ENCODE results near the gene TMUB1.

The TMUB1 gene

GRCh38 chr7:151103973-151104372, 20.7 kb upstream of the TMUB1 start:
- no peak overlapping the region for H3K9ac ChIP-seq (ENCODE audit: low read length)
- no peak overlapping the region for H3K18ac ChIP-seq (ENCODE audit: low read length)
- H2BK5ac ChIP-seq (ENCODE audit: low read depth, low read length, poor library complexity): no peak overlapping the region
- H3K4me2 ChIP-seq (ENCODE audit: low read length): no peak overlapping the region
- DNase-seq: no peak
- no peak overlapping the region for H2AK5ac ChIP-seq (ENCODE audit: low read length)
- no peaks in the 10 kb centered on the region for H3K4me1 ChIP-seq (ENCODE audit: control insufficient read depth in 1 of 2, insufficient read depth in 2 of 2, low read length in 2 of 2)
- H4K91ac ChIP-seq (ENCODE audit: low read depth, low read length): no peak overlapping the region
- H2BK12ac ChIP-seq (ENCODE audit: low read length): no peak overlapping the region
- no peak overlapping the region for H3K27ac ChIP-seq (ENCODE audit: low read depth, low read length)
- H2AFZ ChIP-seq (ENCODE audit: insufficient read depth, low read length, poor library complexity): no peak overlapping the region
- no peaks in the 10 kb centered on the region for H3K79me1 ChIP-seq (ENCODE audit: low read length)
- no peaks in the 10 kb centered on the region for H3K27me3 ChIP-seq (ENCODE audit: insufficient read depth, low read length)
- no peak overlapping the region for H3K4ac ChIP-seq (ENCODE audit: low read depth, low read length)
- no peak overlapping the region for H4K12ac ChIP-seq (ENCODE audit: low read depth, low read length)
- no CpG with 5 or more reads among the region's 12 CpGs for WGBS (ENCODE audit: extremely low coverage, insufficient coverage, insufficient read length)
- H3K36me3 ChIP-seq (ENCODE audit: control insufficient read depth in 1 of 2, insufficient read depth in 2 of 2, low read length in 2 of 2): peaks cover 9 to 12% of the 10 kb centered on the region in 2 experiments
- no peak overlapping the region for H2BK120ac ChIP-seq (ENCODE audit: insufficient read depth, low read length, poor library complexity)
- no peak overlapping the region for H3K14ac ChIP-seq (ENCODE audit: low read length)
- no peak overlapping the region for H3K4me3 ChIP-seq (ENCODE audit: low read depth, low read length)
- H3K79me2 ChIP-seq (ENCODE audit: control insufficient read depth, insufficient read depth, low read length, poor library complexity): peaks cover 5% of the 10 kb centered on the region
- no peak overlapping the region for H3K23ac ChIP-seq (ENCODE audit: low read length)
- no peaks in the 10 kb centered on the region for H3K9me3 ChIP-seq (ENCODE audit: insufficient read depth, low read depth, low read length)
- H4K8ac ChIP-seq (ENCODE audit: low read depth, low read length): no peak overlapping the region

- H4K12ac ChIP-seq (ENCODE audit: low read depth, low read length): no peak overlapping the region
- no peak overlapping the region for H3K4me3 ChIP-seq (ENCODE audit: low read depth, low read length)
- no peak overlapping the region for H3K4ac ChIP-seq (ENCODE audit: low read depth, low read length)
- WGBS (ENCODE audit: extremely low coverage, insufficient coverage, insufficient read length): no CpG with 5 or more reads among the region's 3 CpGs
- peaks cover 9 to 12% of the 10 kb centered on the region in 2 experiments for H3K36me3 ChIP-seq (ENCODE audit: control insufficient read depth in 1 of 2, insufficient read depth in 2 of 2, low read length in 2 of 2)
- H4K8ac ChIP-seq (ENCODE audit: low read depth, low read length): no peak overlapping the region
- H3K4me2 ChIP-seq (ENCODE audit: low read length): no peak overlapping the region
- no peaks in the 10 kb centered on the region for H3K27me3 ChIP-seq (ENCODE audit: insufficient read depth, low read length)
- H2AK5ac ChIP-seq (ENCODE audit: low read length): no peak overlapping the region
- H4K91ac ChIP-seq (ENCODE audit: low read depth, low read length): no peak overlapping the region
- no peaks in the 10 kb centered on the region for H3K79me1 ChIP-seq (ENCODE audit: low read length)
- H3K18ac ChIP-seq (ENCODE audit: low read length): no peak overlapping the region
- no peaks in the 10 kb centered on the region for H3K9me3 ChIP-seq (ENCODE audit: insufficient read depth, low read depth, low read length)
- no peaks in the 10 kb centered on the region for H3K4me1 ChIP-seq (ENCODE audit: control insufficient read depth in 1 of 2, insufficient read depth in 2 of 2, low read length in 2 of 2)
- no peak overlapping the region for H2BK120ac ChIP-seq (ENCODE audit: insufficient read depth, low read length, poor library complexity)
- no peak overlapping the region for H2BK5ac ChIP-seq (ENCODE audit: low read depth, low read length, poor library complexity)
- H3K27ac ChIP-seq (ENCODE audit: low read depth, low read length): no peak overlapping the region
- H3K23ac ChIP-seq (ENCODE audit: low read length): no peak overlapping the region
- no peak overlapping the region for H3K14ac ChIP-seq (ENCODE audit: low read length)
- H3K9ac ChIP-seq (ENCODE audit: low read length): no peak overlapping the region
- no peak overlapping the region for H2AFZ ChIP-seq (ENCODE audit: insufficient read depth, low read length, poor library complexity)
- DNase-seq: no peak
- H2BK12ac ChIP-seq (ENCODE audit: low read length): no peak overlapping the region
- H3K79me2 ChIP-seq (ENCODE audit: control insufficient read depth, insufficient read depth, low read length, poor library complexity): peaks cover 5% of the 10 kb centered on the region
Measured at GRCh38 chr7:151102991-151103390, 19.7 kb upstream of the TMUB1 start.

GRCh38 chr7:151101621-151102396, 18.5 kb upstream of the TMUB1 start:
- DNase-seq: no peak
- no peak overlapping the region for H4K12ac ChIP-seq (ENCODE audit: low read depth, low read length)
- peaks cover 5% of the 10 kb centered on the region for H3K79me2 ChIP-seq (ENCODE audit: control insufficient read depth, insufficient read depth, low read length, poor library complexity)
- H3K36me3 ChIP-seq (ENCODE audit: control insufficient read depth in 1 of 2, insufficient read depth in 2 of 2, low read length in 2 of 2): peaks cover 11 to 12% of the 10 kb centered on the region in 2 experiments
- H3K27ac ChIP-seq (ENCODE audit: low read depth, low read length): no peak overlapping the region
- WGBS (ENCODE audit: extremely low coverage, insufficient coverage, insufficient read length): no CpG with 5 or more reads among the region's 24 CpGs
- no peak overlapping the region for H2BK120ac ChIP-seq (ENCODE audit: insufficient read depth, low read length, poor library complexity)
- H3K4me1 ChIP-seq (ENCODE audit: control insufficient read depth in 1 of 2, insufficient read depth in 2 of 2, low read length in 2 of 2): no peaks in the 10 kb centered on the region
- H2BK5ac ChIP-seq (ENCODE audit: low read depth, low read length, poor library complexity): no peak overlapping the region
- H3K27me3 ChIP-seq (ENCODE audit: insufficient read depth, low read length): no peaks in the 10 kb centered on the region
- no peak overlapping the region for H3K18ac ChIP-seq (ENCODE audit: low read length)
- H3K4me3 ChIP-seq (ENCODE audit: low read depth, low read length): no peak overlapping the region
- no peak overlapping the region for H4K8ac ChIP-seq (ENCODE audit: low read depth, low read length)
- no peak overlapping the region for H2AK5ac ChIP-seq (ENCODE audit: low read length)
- no peak overlapping the region for H3K14ac ChIP-seq (ENCODE audit: low read length)
- H3K23ac ChIP-seq (ENCODE audit: low read length): no peak overlapping the region
- H4K91ac ChIP-seq (ENCODE audit: low read depth, low read length): no peak overlapping the region
- H2AFZ ChIP-seq (ENCODE audit: insufficient read depth, low read length, poor library complexity): no peak overlapping the region
- no peak overlapping the region for H2BK12ac ChIP-seq (ENCODE audit: low read length)
- no peak overlapping the region for H3K4ac ChIP-seq (ENCODE audit: low read depth, low read length)
- no peak overlapping the region for H3K4me2 ChIP-seq (ENCODE audit: low read length)
- H3K79me1 ChIP-seq (ENCODE audit: low read length): no peaks in the 10 kb centered on the region
- H3K9me3 ChIP-seq (ENCODE audit: insufficient read depth, low read depth, low read length): no peaks in the 10 kb centered on the region
- H3K9ac ChIP-seq (ENCODE audit: low read length): no peak overlapping the region

GRCh38 chr7:151100921-151101320, 17.6 kb upstream of the TMUB1 start:
- Histone ChIP-seq H3K9me3 (ENCODE audit: insufficient read depth, low read depth, low read length) (no peaks in the 10 kb centered on the region), H3K79me2 (ENCODE audit: control insufficient read depth, insufficient read depth, low read length, poor library complexity) (peaks cover 7% of the 10 kb centered on the region), H4K91ac (ENCODE audit: low read depth, low read length) (no peak overlapping the region), H2AK5ac (ENCODE audit: low read length) (no peak overlapping the region), H3K23ac (ENCODE audit: low read length) (no peak overlapping the region), H3K79me1 (ENCODE audit: low read length) (no peaks in the 10 kb centered on the region), H3K14ac (ENCODE audit: low read length) (no peak overlapping the region), H2AFZ (ENCODE audit: insufficient read depth, low read length, poor library complexity) (no peak overlapping the region), H3K18ac (ENCODE audit: low read length) (no peak overlapping the region), H4K12ac (ENCODE audit: low read depth, low read length) (no peak overlapping the region), H3K36me3 (ENCODE audit: control insufficient read depth in 1 of 2, insufficient read depth in 2 of 2, low read length in 2 of 2) (peaks cover 9 to 10% of the 10 kb centered on the region in 2 experiments), H2BK5ac (ENCODE audit: low read depth, low read length, poor library complexity) (no peak overlapping the region), H3K27ac (ENCODE audit: low read depth, low read length) (no peak overlapping the region), H3K27me3 (ENCODE audit: insufficient read depth, low read length) (no peaks in the 10 kb centered on the region), H3K4me1 (ENCODE audit: control insufficient read depth in 1 of 2, insufficient read depth in 2 of 2, low read length in 2 of 2) (no peaks in the 10 kb centered on the region), H2BK120ac (ENCODE audit: insufficient read depth, low read length, poor library complexity) (no peak overlapping the region), H3K4me3 (ENCODE audit: low read depth, low read length) (no peak overlapping the region), H3K9ac (ENCODE audit: low read length) (no peak overlapping the region), H2BK12ac (ENCODE audit: low read length) (no peak overlapping the region), H3K4me2 (ENCODE audit: low read length) (no peak overlapping the region), H4K8ac (ENCODE audit: low read depth, low read length) (no peak overlapping the region), H3K4ac (ENCODE audit: low read depth, low read length) (peak overlapping the region; percentile 15)
- DNase-seq: no peak
- WGBS (ENCODE audit: extremely low coverage, insufficient coverage, insufficient read length): no CpG with 5 or more reads among the region's 10 CpGs
